Measurements from ENCODE around the gene KIF5B. TPM values are rescaled to one million over a fixed set of nuclear protein-coding genes. Genes with fewer than 3 reads are reported as not detected.
A peak's percentile ranks its signal among the peaks of the same experiment; 100 is the strongest.

Gene KIF5B
- total and polyA plus RNA-seq, 2 of the 8 experiments (the other 6 are each of a cell fraction or from before 2014, with no cell fraction given), result 9.8 to 68.4 TPM

DNA sequence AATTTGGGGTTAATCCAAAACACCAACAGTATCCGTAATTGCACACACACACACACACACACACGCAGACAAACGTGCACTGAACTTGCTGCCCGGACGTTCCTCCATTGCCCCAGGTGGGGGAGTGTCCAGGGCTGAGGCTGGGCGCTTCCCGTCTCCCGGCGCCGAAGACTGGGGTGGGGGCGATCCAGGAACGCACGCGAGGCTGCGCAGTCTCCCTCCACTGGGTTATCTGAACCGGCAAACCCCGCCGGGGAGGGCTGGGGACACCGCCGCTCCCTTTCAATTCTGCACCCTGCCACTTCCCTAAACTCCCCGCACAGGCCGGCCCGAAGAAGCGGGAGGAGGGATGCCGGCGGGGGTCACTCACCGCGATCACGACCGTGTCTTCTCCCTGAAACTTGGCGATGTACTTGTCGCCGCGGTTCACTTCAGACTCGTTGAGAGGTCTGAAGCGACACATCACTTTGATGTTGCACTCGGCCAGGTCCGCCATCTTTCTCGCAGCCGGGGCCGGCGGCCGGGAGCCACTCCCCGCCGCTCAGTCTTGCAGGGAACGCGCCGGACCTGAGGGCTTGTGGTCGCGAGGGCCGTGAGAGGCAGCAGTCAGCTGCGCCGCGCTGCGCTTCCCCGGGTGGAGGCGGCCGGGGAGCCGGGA lies 618 bp downstream of the KIF5B start (continued):
- TF ChIP-seq SP4 (IDR thresholded peaks at IDR 0.05; ENCODE audit: low read length) (no peak), JUN (IDR thresholded peaks at IDR 0.05; ENCODE audit: low read depth, low read length) (no peak), SIN3A (conservative IDR thresholded peaks at IDR 0.05 in 1 of 2, IDR thresholded peaks at IDR 0.05 in 1 of 2; ENCODE audit: low read depth in 1 of 2, low read length in 2 of 2) (0 out of 4 replicates have a peak, but pooled peaks have one; percentile 31 to 37), SIRT6 (IDR thresholded peaks at IDR 0.05; ENCODE audit: low read length) (no peak), POLR2A (IDR thresholded peaks at IDR 0.05; ENCODE audit: control extremely low read depth in 1 of 2, low read depth in 2 of 2, low read length in 2 of 2) (peak in 1 of 2 experiments; percentile 39; a peak in 2 of 3 replicates), KDM5A (IDR thresholded peaks at IDR 0.05; ENCODE audit: low read length) (0 out of 2 replicates have a peak, but pooled peaks have one; percentile 18), SRF (IDR thresholded peaks at IDR 0.05; ENCODE audit: low read depth, low read length) (no peak), TBP (IDR thresholded peaks at IDR 0.05; ENCODE audit: low read depth, low read length) (no peak), RAD21 (IDR thresholded peaks at IDR 0.05 in 1 of 2, conservative IDR thresholded peaks at IDR 0.05 in 1 of 2; ENCODE audit: low read depth in 2 of 2, low read length in 2 of 2) (peak in 1 of 2 experiments; percentile 16; a peak in 1 of 4 replicates), BCL11A (IDR thresholded peaks at IDR 0.05; ENCODE audit: low read depth in 2 of 2, low read length in 2 of 2) (no peak), CBX8 (IDR thresholded peaks at IDR 0.05; ENCODE audit: borderline replicate concordance, low read depth, low read length) (no peak)
- TF ChIP-seq, protein P1, sequence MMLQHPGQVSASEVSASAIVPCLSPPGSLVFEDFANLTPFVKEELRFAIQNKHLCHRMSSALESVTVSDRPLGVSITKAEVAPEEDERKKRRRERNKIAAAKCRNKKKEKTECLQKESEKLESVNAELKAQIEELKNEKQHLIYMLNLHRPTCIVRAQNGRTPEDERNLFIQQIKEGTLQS (IDR thresholded peaks at IDR 0.05; ENCODE audit: insufficient read depth, low read depth, low read length), result no peak
- TF ChIP-seq, protein P2, sequence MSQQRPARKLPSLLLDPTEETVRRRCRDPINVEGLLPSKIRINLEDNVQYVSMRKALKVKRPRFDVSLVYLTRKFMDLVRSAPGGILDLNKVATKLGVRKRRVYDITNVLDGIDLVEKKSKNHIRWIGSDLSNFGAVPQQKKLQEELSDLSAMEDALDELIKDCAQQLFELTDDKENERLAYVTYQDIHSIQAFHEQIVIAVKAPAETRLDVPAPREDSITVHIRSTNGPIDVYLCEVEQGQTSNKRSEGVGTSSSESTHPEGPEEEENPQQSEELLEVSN (IDR thresholded peaks at IDR 0.05), result no peak
- TF ChIP-seq, protein P3, sequence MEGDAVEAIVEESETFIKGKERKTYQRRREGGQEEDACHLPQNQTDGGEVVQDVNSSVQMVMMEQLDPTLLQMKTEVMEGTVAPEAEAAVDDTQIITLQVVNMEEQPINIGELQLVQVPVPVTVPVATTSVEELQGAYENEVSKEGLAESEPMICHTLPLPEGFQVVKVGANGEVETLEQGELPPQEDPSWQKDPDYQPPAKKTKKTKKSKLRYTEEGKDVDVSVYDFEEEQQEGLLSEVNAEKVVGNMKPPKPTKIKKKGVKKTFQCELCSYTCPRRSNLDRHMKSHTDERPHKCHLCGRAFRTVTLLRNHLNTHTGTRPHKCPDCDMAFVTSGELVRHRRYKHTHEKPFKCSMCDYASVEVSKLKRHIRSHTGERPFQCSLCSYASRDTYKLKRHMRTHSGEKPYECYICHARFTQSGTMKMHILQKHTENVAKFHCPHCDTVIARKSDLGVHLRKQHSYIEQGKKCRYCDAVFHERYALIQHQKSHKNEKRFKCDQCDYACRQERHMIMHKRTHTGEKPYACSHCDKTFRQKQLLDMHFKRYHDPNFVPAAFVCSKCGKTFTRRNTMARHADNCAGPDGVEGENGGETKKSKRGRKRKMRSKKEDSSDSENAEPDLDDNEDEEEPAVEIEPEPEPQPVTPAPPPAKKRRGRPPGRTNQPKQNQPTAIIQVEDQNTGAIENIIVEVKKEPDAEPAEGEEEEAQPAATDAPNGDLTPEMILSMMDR (IDR thresholded peaks at IDR 0.05; ENCODE audit: control extremely low read depth in 1 of 3, insufficient read depth in 1 of 3, low read depth in 1 of 3, low read length in 3 of 3), result peak in 2 of 3 experiments; percentile 8 to 15; a peak in 2 of 4 replicates
